GM12878 (cell line): ENCODE results near the gene CEACAM6. TPM values are rescaled to one million over a fixed set of nuclear protein-coding genes. Genes with fewer than 3 reads are reported as not detected.

Source experiments
- ATAC-seq: fragments of 200-7000 bp; cut with Tn5 transposase; 3 replicates; pipeline ENCODE4 v1.9.1; 2020; ENCODE audit warnings: mild to moderate bottlenecking, moderate library complexity
- BruUV-seq: library from RNA; stranded (reverse); fragments of 400-500 nt; replicated peaks from 2 replicates; lab custom pipeline; 2021; lab: Mats Ljungman, UMichigan
- CTCF ChIA-PET: fragments of 300-600 bp; sonication (Branson Sonifier 250); formaldehyde crosslinking; extraction: SDS; loops from one replicate; lab custom pipeline; 2021; ENCODE audit warnings: inconsistent platforms; lab: Yijun Ruan, JAX
- POLR2A ChIA-PET: fragments of 350-600 bp; formaldehyde crosslinking; extraction: SDS; loops from one replicate; lab custom pipeline; 2021; ENCODE audit warnings: inconsistent platforms; lab: Charles Lee
- RAD21 ChIA-PET: fragments of 300-600 bp; sonication (Branson Sonifier 250); formaldehyde crosslinking; loops from one replicate; lab custom pipeline; 2023; ENCODE audit warnings: antibody characterized with exemption; ENCODE audit not compliant: unreplicated experiment; lab: Charles Lee
- SMC1A ChIA-PET: fragments of 300-600 bp; sonication (Branson Sonifier 250); formaldehyde crosslinking; loops from one replicate; lab custom pipeline; 2023; ENCODE audit not compliant: unreplicated experiment, uncharacterized antibody; lab: Charles Lee
- DNase-seq: peaks from one replicate; pipeline ENCODE4 v3.0.0-alpha.2; 2011; ENCODE audit warnings: low read depth, low spot score
- FAIRE-seq: peaks from 3 replicates; lab custom pipeline; 2011; peaks lifted over from hg19 to GRCh38; lab: Jason Lieb, UNC
- H2AFZ ChIP-seq: 2 replicates; pipeline ENCODE4 v1.6.0; 2011; ENCODE audit warnings: low read depth, low read length, control low read depth; ENCODE audit not compliant: control insufficient read depth
- H3K27ac ChIP-seq: 2 replicates; pipeline ENCODE4 v1.5.1; 2011; ENCODE audit warnings: control low read depth; ENCODE audit not compliant: control insufficient read depth, insufficient read depth
- H3K27me3 ChIP-seq, 2 experiments: replicated peaks in 1 of 2; 2 replicates each; pipeline versions ENCODE4 v1.6.0 to v1.6.1; 2011; ENCODE audit warnings: low read length in 1 of 2; ENCODE audit not compliant: control insufficient read depth in 2 of 2, insufficient read depth in 2 of 2
- H3K36me3 ChIP-seq, 2 experiments: 2 replicates each; pipeline ENCODE4 v1.5.1; 2011; ENCODE audit warnings: low read length in 1 of 2; ENCODE audit not compliant: control insufficient read depth in 2 of 2, insufficient read depth in 2 of 2
- H3K4me1 ChIP-seq: 2 replicates; pipeline ENCODE4 v1.6.1; 2011; ENCODE audit warnings: mild to moderate bottlenecking, low read length, moderate library complexity, mixed read lengths; ENCODE audit not compliant: control insufficient read depth, insufficient read depth
- H3K4me2 ChIP-seq: 2 replicates; pipeline ENCODE4 v1.6.0; 2011; ENCODE audit warnings: control low read depth; ENCODE audit not compliant: control insufficient read depth, insufficient read depth
- H3K4me3 ChIP-seq: fragments of 200-600 bp; sonication (generic); 2 replicates; pipeline ENCODE4 v1.5.1; 2016
- H3K79me2 ChIP-seq: 2 replicates; pipeline ENCODE4 v1.6.0; 2011; ENCODE audit warnings: low read length; ENCODE audit not compliant: control insufficient read depth, insufficient read depth
- H3K9ac ChIP-seq: 2 replicates; pipeline ENCODE4 v1.8.0; 2011; ENCODE audit warnings: low read length, control low read depth, mixed read lengths; ENCODE audit not compliant: control insufficient read depth, insufficient read depth
- H3K9me3 ChIP-seq: replicated peaks from 3 replicates; pipeline ENCODE4 v1.5.1; 2011; ENCODE audit warnings: mild to moderate bottlenecking, low read length; ENCODE audit not compliant: control insufficient read depth, insufficient read depth
- H4K20me1 ChIP-seq: 2 replicates; pipeline ENCODE4 v1.6.0; 2011; ENCODE audit not compliant: control insufficient read depth, insufficient read depth
- CHD1 ChIP-seq: IDR thresholded peaks from 2 replicates; pipeline ENCODE4 v1.6.1; 2012; ENCODE audit warnings: low read depth, low read length, improper control_type of control experiment
- IKZF1 ChIP-seq: fragments of 450-650 bp; conservative IDR thresholded peaks from 2 replicates; pipeline ENCODE4 v1.6.1; 2017; ENCODE audit warnings: antibody characterized with exemption, mild to moderate bottlenecking
- RUNX3 ChIP-seq: IDR thresholded peaks from 2 replicates; pipeline ENCODE4 v1.6.1; 2012; ENCODE audit warnings: low read length, inconsistent platforms
- SREBF1 ChIP-seq: IDR thresholded peaks from 2 replicates; pipeline ENCODE4 v1.6.1; 2012; ENCODE audit warnings: mild to moderate bottlenecking, low read length
- ZNF274 ChIP-seq: IDR thresholded peaks from one replicate; pipeline ENCODE4 v1.8.0; 2011; ENCODE audit not compliant: insufficient read length, insufficient read depth
- WGBS: methylation state at CpG from one replicate; pipeline ENCODE4 v1.1.6; 2016; ENCODE audit warnings: low lambda C conversion rate; ENCODE audit not compliant: insufficient replicate concordance, insufficient coverage; ENCODE audit errors: missing lambda C conversion rate; 5-methylcytosine and 5-hydroxymethylcytosine counted together
- in situ Hi-C: fragments of 300-500 bp; cut with MboI; formaldehyde crosslinking; loops from 9 replicates; pipeline ENCODE4 v1.14.3; 2018; ENCODE audit warnings: mixed read lengths
- intact Hi-C: fragments of 100-400 bp; cut with micrococcal nuclease; formaldehyde crosslinking; loops from one replicate; pipeline ENCODE4 v1.14.2; 2022; ENCODE audit not compliant: unreplicated experiment
- polyA plus RNA-seq, 11 experiments: library from polyadenylated mRNA; depleted of rRNA in 4 of 11; unstranded in 6 of 11; stranded (reverse) in 5 of 11; fragments of >200 nt; fragmentation: Nextera tagmentation in 4 of 11; fragmentation: Illumina TruSeq in 1 of 11; extraction: Ambion mirVana in 4 of 11; extraction: Trizol in 1 of 11; gene quantifications; 1 replicate in 1 of 11; 2 replicates in 10 of 11; pipeline versions ENCODE4 v1.2.1 to v1.2.3, GENCODE V29; 2011 to 2016; ENCODE audit warnings: inconsistent platforms in 2 of 11, missing spikeins in 2 of 11, low read depth in 1 of 11
- total RNA-seq, 4 experiments: library from RNA; depleted of rRNA in 3 of 4; stranded (reverse); fragments of >200 nt in 3 of 4; fragmentation: Illumina TruSeq in 1 of 4; extraction: Trizol in 1 of 4; gene quantifications; 2 replicates each; pipeline versions ENCODE4 v1.2.1 to v1.2.3, GENCODE V29; 2013 to 2021
- TF ChIP-seq, protein P1 (sequence below): IDR thresholded peaks from 2 replicates; pipeline ENCODE4 v1.6.1; 2011; ENCODE audit warnings: borderline replicate concordance, low read depth, mild to moderate bottlenecking, moderate library complexity, low read length; ENCODE audit not compliant: insufficient read depth, poor library complexity, severe bottlenecking

Gene CEACAM6
- total and polyA plus RNA-seq, 10 of the 15 experiments (the other 5 are each of a cell fraction or from before 2014, with no cell fraction given) = 0.26 TPM; not detected in 9

DNA sequence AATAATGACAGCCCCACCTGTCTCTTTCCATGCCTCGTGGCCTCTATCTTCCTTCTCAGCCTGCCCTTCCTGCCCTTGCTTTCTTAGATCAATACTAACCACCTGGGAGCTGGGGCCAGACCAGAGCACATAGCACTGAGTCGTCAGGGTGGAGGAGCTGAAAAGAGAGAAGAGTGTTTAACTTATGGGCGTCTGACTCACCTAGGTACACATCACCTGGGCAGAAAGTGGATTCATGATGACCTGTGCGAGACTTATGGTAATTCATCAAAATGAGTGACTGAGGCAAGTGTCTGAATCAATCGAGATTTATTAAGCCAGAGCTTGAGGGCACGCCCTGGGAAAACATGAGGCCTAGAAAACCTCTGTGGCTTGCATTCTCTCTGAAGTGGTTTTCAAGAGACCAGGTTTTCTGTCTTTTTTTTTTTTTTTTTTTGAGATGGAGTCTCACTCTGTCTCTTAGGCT is 19.2 kb downstream of the CEACAM6 start:
- H3K79me2 ChIP-seq = no peaks in the 10 kb centered on the region
- H3K4me2 ChIP-seq = no peak overlapping the region
- H3K27me3 ChIP-seq = no peaks in the 10 kb centered on the region; a peak in 3 of 4 replicates
- TF ChIP-seq IKZF1 = no peak
- TF ChIP-seq, protein P1, sequence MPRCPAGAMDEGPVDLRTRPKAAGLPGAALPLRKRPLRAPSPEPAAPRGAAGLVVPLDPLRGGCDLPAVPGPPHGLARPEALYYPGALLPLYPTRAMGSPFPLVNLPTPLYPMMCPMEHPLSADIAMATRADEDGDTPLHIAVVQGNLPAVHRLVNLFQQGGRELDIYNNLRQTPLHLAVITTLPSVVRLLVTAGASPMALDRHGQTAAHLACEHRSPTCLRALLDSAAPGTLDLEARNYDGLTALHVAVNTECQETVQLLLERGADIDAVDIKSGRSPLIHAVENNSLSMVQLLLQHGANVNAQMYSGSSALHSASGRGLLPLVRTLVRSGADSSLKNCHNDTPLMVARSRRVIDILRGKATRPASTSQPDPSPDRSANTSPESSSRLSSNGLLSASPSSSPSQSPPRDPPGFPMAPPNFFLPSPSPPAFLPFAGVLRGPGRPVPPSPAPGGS = no peak
- TF ChIP-seq CHD1 = no peak
- no peak for TF ChIP-seq SREBF1
- peak; percentile 29; the same call in 1 of the 2 replicates for TF ChIP-seq RUNX3
- no peak for TF ChIP-seq ZNF274
- TF ChIP-seq, all 136 proteins: peak for 1
- H3K9ac ChIP-seq = no peak overlapping the region
- no peak for ATAC-seq
- no peak overlapping the region for H2AFZ ChIP-seq
- no peak for DNase-seq
- no peak overlapping the region for H3K4me3 ChIP-seq
- no TSS peak for BruUV-seq
- H3K36me3 ChIP-seq = no peaks in the 10 kb centered on the region
- H3K4me1 ChIP-seq = no peaks in the 10 kb centered on the region
- FAIRE-seq = peak; percentile 31
- ChIA-PET POLR2A (no interaction called here), CTCF (interaction anchor here (0.9 to 2.7 kb wide), 3 partner anchors 10 to 23 kb away, joined by 3 to 19 read pairs (median 3); no protein-coding TSS in a partner anchor), RAD21 (no interaction called here), SMC1A (no interaction called here)
- 7% methylated on average over 6 of the region's 6 CpGs for WGBS
- no peaks in the 10 kb centered on the region for H4K20me1 ChIP-seq
- intact Hi-C loops = no loop called here
- no peak overlapping the region for H3K27ac ChIP-seq
- no peaks in the 10 kb centered on the region for H3K9me3 ChIP-seq
- in situ Hi-C loops = no loop called here
